HG02852 (cell line): ENCODE measurements around the gene TCERG1L.

ENCODE experiments used
- ATAC-seq: cut with Tn5 transposase; IDR thresholded peaks from one replicate; pipeline ENCODE4 v1.9.1; 2021; ENCODE audit warnings: mild to moderate bottlenecking, moderate library complexity; ENCODE audit not compliant: unreplicated experiment

The TCERG1L gene

DNA sequence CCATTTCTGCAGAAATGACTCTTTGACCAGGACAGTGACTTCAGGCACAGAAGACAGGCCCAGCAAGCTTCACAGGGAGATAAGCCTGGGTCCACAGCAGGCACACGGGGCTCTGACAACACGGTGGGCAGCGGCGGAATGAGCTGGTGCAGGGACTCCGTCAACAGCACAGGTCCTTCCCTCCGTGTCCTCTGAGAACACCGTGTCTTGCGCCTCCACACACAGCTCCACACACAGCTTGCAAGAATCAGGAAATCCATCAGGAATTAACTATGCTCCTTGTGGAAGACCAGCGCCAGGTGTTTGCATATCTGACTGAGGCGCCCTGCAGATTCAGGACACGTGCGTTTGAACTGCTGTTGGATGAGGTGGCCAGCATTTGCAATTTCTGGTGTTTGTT, 39.6 kb downstream of the TCERG1L start:
- no peak for ATAC-seq

DNA sequence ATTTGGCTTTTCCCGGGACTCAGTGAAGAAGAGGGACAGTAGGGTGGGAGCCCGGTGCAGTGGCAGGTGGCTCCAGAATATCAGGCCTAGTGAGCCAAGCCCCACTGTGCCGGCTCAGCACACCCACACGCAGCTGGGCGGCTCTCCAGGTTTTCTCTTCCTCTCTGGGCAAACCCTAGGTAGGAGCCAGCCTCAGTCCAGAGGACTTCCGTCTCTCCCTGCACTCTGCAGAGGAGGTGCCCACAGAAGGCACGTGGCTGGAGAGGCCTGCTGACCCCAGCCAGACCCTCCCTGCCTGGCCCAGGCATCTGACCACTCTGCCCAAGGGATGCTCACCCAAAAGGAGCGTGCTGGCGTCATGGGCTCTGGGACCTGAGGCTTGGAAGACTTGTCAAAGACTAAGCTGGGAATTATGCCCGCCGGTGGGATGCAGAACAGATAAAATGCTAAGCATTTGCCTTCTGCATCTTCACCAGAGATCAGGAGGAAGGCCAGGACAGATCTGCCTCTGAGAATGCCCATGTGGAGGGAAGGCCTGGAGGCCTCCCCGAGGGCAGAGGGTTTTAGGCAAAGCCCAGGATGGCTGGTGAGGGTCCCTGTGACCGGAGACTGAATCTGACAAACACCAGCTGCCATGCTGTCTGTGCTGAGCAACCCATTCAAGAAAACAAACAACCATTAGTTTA, 40.2 kb downstream of the TCERG1L start:
- no peak for ATAC-seq

DNA sequence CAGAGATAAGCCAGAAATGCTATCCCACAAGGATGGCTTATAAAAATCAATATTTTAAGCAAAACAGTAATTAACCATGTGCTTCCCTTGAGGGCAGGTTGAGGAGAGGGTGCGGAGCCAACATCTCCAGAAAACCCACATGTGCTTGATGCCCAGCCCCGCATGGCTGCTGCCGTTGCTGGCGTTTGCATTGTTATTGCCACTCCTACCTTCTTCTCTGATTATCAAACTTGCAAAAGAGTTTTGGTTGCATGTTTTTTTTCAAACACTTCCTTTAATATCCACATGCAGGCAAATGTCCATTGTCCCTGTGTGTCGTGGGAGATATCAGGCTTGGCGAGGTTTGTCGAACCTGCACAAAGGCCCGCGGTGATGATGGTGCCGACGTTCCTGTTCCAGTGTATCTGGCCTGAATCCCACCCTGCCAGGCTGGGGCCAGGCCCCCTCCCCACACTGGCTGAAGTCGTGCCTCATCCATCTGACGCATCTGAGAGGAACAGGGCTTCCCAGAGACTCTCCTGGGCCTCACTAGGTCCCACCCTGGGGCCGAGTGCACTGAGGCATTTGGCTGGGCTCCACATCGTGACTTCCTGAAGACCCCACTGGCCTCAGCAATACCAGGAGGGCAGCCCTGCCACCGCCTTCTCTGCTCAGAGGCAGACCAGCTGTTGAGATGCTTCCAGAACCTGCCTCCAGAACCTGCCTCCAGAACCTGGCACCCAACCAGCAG, 40.9 kb downstream of the TCERG1L start:
- ATAC-seq = no peak

DNA sequence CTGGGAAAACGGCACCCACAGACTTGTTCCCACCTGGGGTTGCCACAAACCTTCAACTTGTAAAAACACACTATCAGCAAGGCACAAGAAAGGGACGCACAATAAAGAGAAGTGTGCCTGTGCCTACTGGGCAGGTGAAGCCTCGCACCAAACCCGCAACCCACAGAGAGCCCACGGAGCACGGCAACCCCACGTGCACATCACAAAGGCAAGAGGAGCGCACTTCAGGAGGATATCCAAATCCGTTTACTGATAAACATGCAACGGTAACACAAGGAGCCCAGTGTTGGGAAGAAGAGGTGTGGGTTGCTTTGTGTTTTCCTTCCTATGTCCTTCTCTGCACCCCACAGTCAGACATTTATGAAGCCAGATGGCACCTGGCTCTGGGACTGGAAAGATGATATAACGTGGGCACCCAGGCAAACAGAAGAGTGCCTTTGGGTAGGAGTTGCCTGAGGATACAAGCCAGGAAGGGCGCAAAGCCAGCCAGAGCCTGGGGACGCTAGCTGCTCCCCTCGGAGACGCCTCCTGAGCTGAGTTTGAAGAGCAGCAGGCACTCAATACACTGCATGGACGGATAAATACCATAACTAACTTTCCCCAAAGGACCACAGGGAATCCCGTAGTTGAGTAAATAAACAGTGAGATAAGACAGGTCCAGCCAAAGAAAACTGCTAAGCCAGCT, 41.6 kb downstream of the TCERG1L start:
- no peak for ATAC-seq

DNA sequence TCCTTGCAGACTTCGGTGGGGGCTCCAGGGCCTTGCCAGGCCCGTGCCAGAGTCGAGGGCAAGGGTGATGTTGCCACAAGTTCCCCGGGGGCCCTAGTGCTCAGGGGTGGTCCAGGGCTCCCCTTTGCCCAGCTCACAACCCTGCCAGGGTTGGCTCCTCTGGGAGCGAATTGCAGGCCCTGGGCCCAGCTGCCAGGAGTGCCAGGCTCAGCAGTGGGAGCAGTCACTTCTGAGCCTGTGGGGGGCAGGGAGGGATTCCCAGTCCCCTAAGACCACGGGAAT, 43.8 kb downstream of the TCERG1L start:
- no peak for ATAC-seq

DNA sequence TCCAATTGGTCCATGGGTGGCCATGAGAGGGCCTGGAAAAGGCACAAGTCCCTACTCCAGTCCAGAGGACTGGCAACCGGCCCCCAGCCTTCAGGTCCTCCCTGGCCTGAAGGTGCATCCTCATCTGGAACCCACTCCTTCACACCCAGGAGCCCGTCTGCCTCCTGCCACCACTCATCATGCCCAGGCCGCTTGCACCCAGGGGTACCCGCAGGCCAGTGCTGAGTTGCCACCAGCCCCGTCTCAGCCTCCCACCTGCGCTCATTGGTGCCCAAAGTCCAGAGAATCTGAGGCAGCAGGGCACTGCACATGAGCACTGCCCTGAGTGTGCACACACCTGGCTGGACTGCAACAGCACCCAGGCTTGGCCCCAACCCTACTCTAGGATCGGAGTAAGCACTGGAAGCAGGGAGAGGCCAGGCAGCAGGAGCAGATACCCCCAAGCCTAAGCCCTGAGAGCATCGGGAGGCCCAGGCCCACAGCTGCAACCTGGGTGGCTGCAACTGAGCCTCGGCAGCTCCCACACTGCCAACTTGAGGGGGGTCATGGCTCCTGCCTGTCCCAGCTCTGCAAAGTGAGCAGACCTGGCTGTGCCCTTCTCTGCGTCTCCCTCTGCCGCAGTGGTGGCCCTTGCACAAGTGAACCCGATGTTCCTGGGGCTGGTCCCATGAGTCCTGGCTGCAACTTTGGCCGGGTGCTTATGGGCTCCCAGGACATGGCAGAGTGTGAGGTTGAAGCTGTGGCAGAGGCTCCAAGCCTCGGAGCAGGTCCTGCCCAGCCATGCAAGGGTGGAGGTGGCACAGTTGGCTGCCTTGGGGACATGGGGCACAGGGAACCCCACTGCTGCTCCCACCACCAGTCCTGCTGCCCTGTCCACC, 44.3 kb downstream of the TCERG1L start:
- ATAC-seq = no peak

DNA sequence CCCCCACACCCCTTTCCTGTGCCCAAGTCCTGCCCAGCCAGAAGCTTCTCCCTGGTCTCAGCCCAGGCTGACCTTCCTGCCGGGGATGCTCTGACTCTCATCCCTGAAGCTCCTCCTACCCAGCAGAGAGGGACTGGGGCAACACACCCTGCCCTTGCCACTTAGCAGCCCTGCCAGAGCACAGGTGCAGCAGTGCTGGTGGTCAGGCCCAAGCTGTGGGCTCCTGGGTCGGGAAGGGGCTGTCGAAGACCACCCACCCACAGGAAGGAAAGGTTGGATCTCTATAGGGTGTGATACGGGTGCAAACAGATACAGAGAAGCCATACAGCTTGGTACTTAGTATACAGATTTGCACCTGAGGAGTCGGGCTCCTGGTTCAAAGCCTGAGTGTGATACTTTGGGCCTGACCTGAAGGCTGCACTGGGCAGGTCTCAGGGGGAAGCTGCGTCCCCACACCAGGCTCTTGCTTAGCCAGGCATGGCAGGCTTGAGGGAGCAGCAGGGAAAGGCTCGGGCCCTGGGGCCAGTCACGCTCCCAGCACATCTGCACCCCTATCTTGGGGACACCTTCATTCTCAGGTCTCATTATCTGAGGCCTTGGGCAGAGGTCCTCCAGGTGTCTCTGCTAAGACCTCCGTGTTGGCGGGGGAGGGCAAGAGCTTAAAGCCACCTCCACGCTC, 47.3 kb downstream of the TCERG1L start:
- no peak for ATAC-seq

DNA sequence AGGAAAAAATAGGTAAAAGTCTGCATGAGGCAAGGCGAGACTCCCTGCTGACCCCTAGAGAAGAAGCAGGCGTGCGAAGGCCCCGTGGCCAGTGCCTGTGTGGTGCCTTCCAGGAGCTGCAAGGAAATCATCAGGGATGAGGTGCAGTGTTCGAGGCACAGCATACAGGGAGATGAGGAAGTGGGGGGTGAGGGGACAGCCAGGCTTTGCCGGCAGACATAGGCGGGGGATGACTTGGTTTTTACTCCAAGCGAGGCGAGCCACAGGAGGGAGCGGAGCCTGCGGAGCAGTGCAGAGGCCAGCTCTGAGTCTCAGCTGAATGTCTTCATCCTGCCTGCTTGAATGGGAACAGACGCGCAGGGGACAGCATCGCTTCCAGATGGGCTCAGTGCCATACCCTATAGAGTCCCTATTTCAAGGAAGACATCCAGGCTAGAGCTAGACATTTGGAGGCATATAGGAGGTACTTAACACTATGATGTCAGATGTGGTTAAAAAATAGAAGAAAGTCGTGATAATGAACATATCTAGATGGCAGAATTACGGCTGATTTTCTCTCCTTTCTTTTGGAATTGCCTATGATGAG, 49.5 kb downstream of the TCERG1L start:
- ATAC-seq = no peak

DNA sequence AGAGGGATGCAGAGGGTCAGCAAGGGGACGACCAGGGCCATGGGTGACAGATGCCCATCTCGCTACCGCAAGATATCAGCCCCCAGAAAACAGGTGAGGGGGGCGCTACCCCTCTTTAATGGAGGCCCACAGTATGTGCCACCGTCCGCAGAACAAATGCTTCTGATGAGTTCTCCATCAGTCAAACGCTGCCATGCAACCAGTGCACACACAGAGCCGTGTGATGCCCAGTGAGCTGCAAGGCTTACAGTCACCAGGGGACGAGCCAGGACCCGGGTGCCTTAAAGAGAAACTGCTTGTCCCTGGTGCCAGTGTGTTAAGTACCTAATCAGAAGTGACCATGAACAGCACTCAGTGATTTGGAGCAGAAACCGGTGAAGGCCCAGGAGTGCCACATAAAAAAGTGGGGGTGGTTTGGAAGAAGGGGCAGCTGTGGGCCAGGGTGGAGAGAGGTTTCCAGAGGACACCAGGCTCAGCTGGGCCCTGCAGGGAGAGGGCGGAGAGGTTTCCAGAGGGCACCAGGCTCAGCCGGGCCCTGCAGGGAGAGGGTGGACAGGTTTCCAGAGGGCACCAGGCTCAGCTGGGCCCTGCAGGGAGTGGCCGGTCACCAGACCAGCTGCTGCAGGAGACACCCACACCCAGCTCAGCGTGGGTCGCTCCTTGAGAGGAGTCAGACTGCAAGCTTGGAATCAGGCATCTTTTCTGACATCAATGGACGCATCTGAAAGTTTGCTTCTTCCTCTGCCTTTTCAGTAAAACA, 50.9 kb downstream of the TCERG1L start:
- ATAC-seq = no peak

DNA sequence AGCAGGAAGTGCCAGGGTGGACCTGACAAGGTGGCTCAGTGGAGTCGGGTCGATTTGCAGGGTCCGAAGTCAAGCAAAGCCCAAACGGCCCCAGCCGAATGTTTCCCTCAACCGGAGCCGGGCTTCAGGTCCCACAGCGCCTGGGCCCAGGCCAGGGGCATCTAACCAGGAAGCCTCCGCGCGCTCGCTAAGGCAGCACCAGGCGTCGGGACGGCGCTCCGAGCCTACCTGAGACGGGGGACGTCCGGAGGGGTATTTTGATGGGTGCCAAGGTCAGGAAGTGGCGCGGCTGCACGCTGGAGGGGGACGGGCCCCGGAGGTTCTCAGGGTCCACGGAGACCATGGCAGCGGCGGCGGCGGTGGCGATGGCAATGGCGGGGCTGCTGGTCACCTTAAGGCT, 51.5 kb downstream of the TCERG1L start:
- ATAC-seq = no peak

DNA sequence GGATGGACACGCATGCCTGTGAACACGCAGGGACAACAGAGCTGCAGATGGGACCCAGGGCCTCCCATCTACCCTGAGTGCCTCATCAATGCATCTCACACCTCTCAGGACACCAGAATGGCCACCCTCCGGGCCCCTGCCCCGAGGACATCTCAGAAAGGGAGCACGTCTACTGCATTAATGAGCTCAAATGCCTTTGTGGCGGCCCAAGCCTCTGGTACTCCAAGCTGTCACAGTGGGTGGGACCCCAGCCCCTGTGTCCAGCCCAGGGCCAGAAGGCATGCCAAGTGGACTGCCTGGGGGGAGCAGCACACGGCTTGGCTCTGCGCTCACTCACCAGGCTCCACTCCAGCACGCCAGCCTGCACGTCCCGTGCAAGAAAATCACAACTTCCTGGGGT, 52.0 kb downstream of the TCERG1L start:
- no peak for ATAC-seq

DNA sequence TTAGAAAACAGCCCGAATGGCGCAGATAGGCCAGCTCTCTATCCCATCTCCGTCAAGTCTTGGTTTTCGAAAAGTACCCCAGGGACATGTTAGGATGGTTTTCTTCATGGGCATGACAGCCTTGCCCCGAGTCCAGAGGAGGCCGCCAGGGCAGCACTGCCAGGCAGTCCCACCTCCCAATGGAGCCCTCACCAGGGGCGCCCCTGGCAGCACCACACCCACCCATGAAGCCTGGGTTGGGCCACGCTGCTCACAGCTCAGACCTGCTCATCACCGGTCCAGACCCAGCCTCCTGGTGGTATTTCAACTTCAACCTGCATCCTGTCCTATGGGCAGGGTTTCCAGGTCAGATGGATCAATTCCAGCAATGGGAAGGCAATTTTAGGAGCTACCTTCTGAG, 53.3 kb downstream of the TCERG1L start:
- ATAC-seq = no peak

DNA sequence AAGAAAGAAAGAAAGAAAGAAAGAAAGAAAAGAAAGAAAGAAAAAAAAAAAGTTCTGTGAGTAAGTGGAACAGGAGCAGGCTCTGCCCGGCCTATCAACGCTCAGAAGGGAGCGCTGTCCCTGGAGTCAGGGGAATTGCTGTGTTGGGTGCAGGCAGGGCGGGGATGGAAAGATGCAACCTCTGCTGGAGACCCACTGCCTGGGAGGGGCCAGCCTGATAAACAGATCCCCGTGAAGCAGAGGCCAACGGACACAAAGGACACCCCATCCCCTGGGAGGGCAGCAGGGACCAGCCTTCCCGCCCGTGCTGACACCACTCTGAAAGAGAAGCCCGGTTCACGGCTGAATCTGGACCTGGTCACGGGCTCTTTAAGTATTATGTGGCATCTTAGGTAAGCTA, 54.5 kb downstream of the TCERG1L start:
- ATAC-seq = no peak

DNA sequence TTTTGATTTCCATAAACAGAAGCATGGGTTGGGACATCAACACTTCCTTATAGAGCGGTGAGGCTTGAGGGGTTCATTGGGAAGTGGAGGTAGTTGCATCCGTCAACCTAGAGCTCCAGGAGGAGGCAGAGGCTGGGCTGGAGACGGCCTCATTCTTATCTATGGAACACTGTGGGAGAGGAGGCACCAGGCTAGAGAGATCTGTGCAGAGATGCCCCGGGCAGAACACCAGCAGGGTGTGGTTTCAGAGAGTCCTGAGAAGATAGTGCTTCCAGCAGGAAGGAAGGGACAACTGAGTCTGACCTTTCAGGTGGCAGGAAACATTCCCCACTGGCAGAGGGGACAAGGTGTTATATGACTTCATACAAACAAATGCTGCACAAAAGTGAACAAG, 56.7 kb downstream of the TCERG1L start:
- no peak for ATAC-seq

DNA sequence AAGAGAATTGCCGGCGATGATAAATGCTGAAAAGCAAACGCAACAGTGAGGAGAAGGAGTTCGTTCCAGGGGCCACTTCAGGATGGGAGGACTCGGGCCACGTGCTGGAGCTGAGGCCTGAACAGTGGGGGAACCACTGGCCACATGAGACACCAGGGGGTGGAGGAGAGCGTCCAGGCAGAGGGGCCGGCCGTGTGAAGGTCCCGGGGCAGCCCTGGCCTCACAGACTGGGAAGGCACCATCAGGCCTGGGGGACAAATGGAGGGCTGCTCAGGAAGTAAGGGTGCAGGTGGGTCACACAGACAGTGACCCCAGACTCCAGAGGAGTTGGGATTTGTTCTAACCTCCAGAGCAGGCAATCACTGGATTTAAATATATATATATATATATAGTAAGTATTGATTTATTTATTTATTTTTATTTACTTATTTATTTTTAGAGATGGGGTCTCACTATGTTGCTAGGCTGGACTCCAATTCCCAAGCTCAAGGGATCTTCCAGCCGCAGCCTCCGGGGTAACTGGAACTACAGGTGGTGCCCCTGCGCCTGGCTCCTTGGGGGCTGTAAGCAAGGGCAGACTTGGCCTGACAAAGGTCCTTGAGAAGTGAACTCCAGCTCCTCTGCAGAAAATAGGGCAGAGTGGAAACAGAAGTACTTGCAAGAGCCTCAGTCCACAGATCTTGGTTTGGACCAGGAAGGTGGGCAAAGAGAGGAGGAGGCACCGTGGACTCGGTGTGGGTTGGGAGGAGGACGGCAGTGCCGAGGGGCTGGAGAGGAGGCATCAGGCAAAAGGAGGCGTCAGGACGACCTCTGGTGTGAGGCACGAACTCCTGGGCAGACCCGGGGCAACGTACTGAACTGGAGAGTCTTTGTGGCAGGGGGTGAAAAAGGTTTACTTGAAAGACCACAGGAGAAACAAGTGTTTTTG, 57.3 kb downstream of the TCERG1L start:
- ATAC-seq = no peak

DNA sequence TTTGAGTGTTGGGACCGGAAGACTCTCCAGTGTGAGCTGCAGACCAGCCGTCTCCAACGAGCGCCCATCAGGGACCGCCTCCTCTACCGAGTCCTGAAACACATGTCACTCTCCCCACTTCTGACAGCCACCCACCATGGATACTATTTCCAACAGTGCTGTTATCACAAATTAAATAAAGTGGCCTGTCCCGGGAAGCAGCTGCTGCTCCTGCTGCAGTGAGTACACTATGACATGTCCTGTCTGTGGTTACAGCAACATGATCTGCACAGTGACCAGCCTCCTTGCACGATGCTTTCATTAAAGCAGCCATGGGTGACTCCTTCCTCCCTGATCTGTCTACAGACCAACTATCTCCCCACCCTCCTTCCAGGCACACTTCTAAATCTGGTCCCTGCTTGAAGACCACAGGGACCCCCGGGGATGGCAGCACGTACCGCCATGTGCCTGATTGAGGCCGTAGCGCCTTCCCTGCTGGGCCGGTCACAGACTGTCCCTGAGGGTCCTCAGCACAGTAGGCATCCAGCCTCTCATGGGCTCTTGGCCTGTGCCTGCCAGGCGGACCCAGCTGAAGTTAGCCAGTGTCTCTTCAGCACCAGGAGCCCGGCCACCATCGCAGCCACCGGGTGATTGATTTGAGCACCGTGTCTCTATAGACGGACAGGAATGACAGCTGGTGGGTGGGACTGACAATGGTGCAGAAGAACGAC, 58.8 kb downstream of the TCERG1L start:
- ATAC-seq = no peak

DNA sequence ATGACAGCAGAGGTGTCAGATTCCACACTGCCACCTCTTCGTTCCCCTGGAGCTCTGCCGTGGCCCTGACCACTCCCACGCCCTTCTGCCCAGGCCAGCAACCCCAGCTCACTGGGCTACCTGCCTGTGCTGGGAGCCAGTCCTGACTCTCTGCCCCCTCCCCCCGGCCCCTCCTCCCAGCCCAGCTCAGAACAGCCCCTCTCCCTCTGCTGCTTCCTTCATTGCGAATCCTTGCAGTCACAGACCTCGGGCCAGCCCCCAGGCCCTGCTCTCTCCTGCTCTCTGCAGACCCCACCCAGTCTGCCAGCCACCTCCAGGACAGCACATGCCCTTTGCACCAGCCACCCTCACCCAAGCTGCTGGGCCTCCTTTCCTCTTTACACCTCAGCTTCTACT, 60.4 kb downstream of the TCERG1L start:
- no peak for ATAC-seq
